Anterior cingulate cortex (tissue), 58 donors: Measurements from ENCODE around the gene CAB39.

Source experiments
- DNase-seq, 58 donors: peaks; one replicate each; lab custom pipeline; 2025; lab: John Stamatoyannopoulos, UW

Gene CAB39

GRCh38 chr2:230712443-230713330 is at the start of gene CAB39:
CAB39 (plus strand) TSS chr2:230712842; CDS start chr2:230760002, 47,160 bp downstream.
- DNase-seq, result peak; percentile 20 to 92 (median 82)

- peak in 19 of 58 donors; percentile 5 to 29 (median 15) for DNase-seq
These were observed 48.5 kb upstream of the CAB39 start for GRCh38 chr2:230664128-230664527.

DNA sequence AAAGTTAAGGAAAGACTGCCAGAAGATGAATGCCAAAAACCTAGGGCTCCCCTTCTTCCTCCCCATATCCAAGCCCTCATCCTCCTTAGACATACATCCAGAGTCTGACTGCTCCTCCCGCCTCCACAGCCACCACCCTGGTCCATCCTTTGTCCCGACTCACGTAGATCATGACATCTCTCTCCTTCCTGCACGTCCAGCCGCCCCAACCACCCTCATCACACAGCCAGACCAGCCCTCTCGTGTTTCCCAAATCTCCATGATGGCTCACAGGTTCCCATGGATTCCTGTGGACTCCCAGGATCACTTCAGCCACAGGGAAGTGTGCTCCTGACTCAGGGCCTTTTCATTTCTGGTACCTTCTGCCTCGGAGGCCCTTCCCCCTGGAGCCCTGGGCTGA is 47.8 kb upstream of the CAB39 start:
- DNase-seq, result no peak

DNA sequence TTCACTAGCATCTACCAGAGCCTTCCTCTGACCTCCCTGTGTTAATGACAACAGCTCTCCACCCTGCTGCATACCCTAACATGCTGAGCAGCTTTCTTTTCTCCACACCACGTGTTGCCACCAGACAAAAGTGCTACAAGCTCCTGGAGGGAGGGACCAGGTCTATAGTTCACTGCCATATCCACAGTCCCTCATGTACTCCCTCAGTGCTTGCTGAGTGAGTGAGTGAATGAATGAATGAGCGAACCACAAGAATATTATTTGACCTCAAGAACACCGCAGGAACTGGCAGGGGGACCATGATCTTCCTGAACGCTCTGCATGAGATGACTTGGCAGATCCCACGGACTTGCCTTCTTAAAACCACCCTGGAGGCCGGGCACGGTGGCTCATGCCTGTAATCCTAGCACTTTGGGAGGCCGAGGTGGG is 47.4 kb upstream of the CAB39 start:
- DNase-seq, result no peak

DNA sequence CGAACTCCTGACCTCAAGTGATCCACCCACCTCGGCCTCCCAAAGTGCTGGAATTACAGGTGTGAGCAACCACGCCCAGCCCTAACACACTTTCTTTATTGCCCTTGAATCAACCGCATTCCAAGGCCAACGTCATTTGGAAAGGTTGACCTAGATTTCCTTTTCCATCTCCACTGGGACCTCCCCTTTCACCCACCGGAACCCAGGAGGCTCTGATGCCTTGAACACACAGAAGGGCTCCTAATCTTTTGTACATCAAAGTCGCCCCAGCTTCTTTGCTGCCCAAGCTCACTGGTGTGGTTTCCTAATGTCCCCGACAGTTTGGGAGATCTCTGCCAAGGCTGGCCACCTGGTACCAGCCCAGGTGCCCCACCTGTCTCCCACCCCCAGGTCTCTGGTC is 46.2 kb upstream of the CAB39 start:
- DNase-seq, result no peak

DNA sequence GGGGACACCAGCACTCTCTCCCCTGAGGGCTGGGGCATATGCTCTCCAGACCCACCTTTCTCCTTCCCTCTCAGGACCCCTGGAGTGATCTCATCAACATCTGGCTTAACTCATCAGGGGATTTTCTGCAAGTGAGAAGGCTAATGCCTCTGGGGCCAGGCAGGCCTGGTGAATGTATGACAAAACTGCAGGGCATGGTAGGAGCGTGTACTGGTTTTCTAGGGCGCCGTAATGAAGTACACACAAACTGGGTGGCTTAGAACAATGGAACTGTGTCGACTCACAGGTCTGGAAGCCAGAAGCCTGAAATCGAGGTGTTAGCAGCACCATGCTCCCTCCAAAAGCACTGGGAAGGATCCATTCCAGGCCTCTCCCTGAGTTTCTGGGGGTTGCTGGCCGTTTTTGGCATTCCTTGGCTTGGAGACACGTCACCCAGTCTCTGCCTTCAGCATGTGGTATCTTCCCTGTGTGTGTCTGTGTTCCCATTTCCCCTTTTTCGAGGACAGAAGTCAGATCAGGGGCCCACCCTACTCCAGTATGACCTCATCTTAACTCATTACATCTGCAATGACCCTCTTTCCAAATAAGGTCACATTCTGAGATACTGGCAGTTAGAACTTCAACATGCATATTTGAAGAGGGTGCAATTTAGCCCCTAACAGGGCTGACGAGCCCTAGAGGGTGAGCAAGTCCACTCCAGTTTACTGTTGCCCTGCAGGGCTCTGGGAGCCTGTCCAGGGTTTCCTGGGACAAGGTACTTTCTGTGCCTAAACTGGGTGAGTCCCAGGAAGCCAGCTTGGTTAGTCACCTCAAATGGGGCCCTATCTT is 45.5 kb upstream of the CAB39 start:
- DNase-seq, result no peak

GRCh38 chr2:230668184-230668938 is 44.3 kb upstream of the CAB39 start:
- peak in 14 of 58 donors; percentile 2 to 36 (median 14) for DNase-seq

DNA sequence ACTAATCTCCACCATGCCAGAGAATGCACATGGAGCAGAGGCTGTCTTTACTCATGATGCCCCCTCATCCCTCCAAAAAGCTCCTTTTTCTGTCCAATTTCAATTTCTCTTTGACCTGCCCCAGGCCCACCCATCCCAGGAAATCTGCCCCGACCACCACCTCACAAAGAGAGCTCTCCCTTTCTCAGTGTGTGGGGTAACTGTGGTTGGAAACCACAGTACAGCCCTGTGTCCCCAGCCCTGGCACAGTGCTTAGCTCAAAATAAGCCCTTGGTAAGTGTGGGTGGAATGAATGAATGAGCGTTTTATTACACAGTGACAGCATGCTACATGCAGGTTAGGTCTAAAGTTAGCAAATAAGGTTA is 43.7 kb upstream of the CAB39 start:
- no peak for DNase-seq

DNA sequence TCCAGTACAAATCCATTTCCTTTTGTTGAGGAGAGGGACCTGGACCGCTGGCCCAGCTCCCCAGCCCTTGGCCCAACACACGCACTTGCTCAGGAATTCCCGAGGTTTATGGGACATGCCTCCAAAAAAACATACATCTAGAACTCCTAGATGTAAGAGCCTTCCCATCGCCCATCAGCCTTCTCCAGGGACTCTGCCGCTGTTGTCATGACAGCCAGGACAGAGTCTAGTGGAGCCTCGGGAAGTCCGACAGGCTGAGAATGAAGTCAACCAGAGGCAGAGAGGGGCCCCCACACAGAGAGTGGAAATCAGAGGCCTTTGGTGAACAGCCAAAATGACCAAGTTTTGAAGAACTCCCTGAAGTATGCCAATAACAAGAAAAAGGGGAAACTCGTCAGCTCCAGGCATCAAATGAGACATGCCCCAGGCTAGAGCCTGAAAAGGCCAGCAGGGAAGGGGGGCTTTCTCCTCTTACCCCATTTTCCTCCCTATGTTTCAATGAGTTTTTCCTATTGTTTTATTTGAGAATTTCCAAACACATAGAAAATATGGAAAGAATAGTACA is 43.2 kb upstream of the CAB39 start:
- DNase-seq, result no peak

- DNase-seq, result no peak
These were observed 41.5 kb upstream of the CAB39 start for GRCh38 chr2:230671117-230671516.

DNA sequence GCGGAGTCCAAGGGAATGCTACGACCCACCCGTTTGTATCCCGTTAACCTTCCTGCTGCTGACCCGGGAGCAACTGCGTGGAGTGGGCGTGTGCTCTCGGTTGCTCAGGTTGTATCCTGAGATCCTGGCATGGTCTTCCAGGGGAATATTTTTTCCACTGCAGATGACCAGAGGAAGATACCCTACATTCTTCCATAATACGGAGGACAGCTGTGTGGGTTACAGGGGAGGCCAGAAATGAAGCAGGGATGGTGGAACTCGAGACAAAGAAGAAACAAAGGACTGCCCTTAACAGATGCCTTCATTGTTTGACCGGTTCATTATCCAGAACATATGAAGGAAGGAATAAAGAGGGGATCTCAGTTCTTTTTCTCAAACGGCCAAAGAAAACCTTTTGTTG is 39.8 kb upstream of the CAB39 start:
- no peak for DNase-seq

DNA sequence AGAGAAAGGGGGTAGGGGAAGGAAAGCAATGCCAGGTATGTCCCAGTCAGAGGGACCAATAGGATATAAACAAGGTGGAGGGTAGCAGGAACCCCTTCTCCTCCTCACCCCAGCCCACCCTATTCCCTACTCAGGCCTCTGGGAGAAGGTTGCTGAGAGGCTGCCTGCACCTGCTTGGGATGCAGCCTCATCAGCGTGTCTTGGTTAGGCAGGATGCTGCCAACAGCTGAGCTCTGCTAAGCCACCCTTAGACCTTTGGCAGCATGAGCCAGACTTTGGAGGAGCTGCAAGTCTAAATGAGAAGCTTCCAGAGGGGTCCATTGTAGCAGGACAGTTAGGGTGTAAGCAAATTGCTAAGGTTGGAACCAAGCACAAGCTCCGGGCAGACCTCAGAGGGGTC is 38.2 kb upstream of the CAB39 start:
- DNase-seq, result no peak

GRCh38 chr2:230674966-230675672 is 37.5 kb upstream of the CAB39 start:
- DNase-seq, result no peak

DNA sequence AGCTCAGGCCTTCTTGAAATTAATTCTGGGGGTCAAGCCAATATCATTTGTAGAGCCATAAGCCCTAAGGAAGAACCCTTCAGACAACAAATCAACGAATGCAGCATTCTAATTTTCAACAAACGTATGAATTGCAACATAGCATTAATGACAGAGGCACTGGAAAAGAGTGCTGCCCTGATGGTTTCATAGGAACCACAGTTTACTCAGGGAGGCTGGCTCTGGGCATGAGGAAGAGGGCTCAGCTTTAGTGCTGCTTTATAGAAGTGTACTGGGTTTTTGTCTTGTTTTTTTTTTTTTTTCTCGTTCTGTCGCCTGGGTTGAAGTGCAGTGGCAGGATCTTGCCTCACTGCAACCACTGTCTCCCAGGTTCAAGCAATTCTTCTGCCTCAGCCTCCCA is 36.1 kb upstream of the CAB39 start:
- no peak for DNase-seq

DNA sequence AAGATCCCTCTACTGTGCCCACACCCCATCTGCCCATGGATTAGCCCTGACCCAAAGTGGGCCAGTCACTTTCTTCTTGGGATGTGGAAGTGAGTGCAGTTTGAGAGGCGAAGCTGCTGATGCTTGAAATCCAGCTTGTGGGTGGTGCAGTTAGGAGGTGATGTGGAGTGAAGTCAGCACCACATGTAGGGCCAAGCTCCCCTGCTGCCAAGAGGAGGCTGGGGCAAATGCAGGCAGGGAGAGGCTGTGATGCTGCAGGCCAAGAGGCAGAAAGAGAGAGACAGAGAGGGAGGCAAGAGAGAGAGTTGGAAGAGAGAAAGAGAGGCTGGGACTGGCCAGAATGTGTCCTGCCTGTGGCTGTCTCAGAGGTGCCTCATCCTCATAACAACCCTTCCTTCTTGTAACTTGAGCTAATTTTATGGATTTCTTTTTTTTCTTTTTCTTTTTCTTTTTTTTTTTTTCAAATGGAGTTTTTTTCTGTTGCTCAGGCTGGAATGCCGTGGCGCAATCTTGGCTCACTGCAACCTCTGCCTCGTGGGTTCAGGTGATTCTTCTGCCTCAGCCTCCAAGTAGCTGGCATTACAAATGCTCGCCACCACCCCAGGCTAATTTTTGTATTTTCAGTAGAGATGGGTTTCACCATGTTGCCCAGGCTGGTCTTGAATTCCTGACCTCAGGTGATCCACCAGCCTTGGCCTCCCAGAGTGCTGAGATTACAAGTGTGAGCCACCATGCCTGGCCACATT is 35.3 kb upstream of the CAB39 start:
- no peak for DNase-seq

DNA sequence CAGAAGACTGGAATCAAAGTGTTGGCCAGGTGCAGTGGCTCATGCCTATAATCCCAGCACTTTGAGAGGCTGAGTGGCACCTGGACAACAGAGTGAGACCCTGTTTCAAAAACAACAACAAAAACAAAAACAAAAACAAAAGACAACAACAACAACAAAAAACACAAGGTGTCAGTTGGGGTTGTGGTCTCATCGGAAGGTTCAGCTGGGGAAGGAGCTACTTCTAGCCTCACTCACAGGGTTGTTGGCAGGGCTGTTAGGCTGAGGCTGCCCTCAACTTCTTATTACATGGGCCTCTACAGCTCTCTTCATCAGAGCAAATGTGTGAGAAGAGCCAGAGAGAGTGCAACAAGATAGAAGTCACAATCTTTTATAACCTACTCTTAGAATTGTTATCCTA is 34.6 kb upstream of the CAB39 start:
- no peak for DNase-seq

DNA sequence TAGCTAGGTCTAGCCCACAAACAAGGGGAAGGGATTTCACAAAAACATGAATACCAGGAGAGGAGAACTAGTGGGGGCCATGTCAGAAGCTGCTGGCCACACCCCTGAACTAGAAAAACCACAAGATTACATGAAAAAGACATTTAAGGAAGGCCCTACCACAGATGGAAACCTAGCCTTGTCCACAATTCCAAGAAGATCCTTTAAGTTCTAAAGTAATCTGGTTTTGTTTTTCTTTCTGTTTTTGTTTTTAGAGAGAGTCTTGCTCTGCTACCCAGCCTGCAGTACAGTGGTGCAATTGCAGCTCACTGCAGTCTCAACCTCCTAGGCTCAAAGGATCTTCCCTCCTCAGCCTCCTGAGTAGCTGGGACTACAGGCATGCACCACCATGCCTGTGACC is 34.2 kb upstream of the CAB39 start:
- DNase-seq, result no peak

DNA sequence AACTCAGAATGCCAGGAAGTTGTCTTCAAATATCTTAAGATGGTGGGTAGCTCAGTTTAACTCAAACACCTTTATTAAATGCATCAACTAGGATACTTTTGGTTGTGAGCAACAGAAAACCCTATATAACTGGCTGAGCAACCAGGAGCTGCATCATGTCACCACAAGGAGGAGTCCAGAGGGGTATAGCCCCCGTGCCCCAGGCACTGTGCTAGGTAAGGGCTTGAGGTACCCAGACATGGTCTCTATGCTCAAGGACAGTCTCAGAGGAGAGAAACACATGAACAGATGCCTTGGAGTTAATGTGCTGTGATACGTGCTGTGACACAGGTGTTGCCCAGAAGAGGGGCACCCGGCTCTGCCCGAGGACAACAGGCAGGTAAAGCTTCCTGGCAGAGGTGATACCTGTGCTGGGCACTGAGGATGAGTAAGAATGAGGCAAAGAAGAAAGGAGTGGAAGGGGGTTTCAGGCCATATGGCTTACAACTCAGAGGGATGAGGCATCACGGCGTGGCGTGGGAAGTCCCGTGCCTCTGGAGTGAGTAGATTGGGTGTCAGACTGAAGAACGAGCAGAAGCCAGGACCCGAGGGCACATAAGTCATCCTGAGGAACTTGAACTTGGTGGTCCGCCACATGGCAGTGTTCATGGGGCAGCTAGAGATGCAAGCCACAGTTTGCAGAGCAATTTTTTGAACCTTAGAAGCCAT is 32.0 kb upstream of the CAB39 start:
- no peak for DNase-seq

DNA sequence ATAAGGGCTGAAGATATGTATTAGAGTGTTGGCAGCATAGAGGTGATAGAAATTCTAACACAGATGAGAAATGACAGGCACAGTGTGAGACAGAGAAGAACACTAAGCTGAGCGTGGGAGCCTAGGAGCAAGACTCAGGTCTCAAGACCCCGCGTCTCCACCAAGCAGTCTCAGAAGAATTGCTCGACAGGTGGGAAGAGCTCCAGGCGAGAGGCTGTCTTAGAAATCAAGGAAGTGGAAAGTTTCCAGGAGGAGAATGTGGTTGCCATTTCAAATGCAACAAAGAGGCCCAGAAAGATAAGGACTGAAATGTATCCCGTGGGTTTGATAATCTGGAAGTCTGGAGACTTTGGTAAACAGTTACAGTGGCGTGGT is 31.5 kb upstream of the CAB39 start:
- no peak for DNase-seq
